GM18505 (cell line): Measurements from ENCODE around the gene RRH.
"Not testable (repeated sequence)": the region's sequence is repeated elsewhere in the genome, so short reads cannot be mapped to it uniquely, and the experiment has no call there.

Experiments
- ATAC-seq: cut with Tn5 transposase; IDR thresholded peaks from one replicate; pipeline ENCODE4 v1.9.1; 2021; ENCODE audit not compliant: unreplicated experiment
- POLR2A ChIP-seq: IDR thresholded peaks from 4 replicates; pipeline ENCODE4 v1.6.1; 2011; ENCODE audit warnings: borderline replicate concordance; ENCODE audit not compliant: insufficient read depth, insufficient read length; ENCODE audit errors: extremely low read depth

The RRH gene, protein sequence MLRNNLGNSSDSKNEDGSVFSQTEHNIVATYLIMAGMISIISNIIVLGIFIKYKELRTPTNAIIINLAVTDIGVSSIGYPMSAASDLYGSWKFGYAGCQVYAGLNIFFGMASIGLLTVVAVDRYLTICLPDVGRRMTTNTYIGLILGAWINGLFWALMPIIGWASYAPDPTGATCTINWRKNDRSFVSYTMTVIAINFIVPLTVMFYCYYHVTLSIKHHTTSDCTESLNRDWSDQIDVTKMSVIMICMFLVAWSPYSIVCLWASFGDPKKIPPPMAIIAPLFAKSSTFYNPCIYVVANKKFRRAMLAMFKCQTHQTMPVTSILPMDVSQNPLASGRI

DNA sequence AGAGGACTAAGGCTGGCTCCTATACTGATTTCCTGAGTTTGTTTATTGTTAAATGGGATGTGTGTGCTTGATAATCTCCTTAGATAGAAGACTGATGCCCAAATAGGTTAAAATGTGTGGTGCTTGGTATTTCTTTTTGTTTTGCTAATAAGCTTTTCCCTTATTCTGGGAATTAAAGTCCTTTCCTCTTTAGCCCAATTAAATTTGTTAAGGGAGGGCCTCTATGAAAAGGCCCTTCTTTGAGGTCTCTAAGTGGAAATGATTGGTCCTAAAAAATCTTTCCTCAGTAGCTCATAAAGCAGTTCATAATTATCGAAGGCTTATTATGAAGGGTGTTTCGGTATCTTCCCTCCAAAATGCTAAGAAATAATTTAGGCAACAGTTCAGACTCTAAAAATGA, at the start of gene RRH:
TSS of gene RRH (plus strand) at position 301 of the 400 bp plus-strand sequence. CDS start at position 357, 56 bp downstream.
- no peak for TF ChIP-seq POLR2A
- no peak for ATAC-seq

DNA sequence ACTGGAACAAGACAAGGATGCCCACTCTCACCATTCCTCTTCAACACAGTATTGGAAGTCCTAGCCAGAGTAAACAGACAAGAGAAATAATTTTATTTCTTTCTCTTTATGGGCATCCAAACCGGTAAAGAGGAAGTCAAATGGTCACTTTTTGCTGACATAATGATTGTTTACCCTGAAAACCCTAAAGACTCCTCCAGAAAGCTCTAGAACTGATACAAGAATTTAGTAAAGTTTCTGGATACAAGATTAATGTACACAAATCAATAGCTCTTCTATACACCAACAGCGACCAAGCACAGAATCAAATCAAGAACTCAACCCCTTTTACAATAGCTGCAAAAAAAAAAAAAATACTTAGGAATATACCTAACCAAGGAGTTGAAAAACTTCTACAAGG, 45.7 kb upstream of the RRH start:
- ATAC-seq: not testable (repeated sequence)

DNA sequence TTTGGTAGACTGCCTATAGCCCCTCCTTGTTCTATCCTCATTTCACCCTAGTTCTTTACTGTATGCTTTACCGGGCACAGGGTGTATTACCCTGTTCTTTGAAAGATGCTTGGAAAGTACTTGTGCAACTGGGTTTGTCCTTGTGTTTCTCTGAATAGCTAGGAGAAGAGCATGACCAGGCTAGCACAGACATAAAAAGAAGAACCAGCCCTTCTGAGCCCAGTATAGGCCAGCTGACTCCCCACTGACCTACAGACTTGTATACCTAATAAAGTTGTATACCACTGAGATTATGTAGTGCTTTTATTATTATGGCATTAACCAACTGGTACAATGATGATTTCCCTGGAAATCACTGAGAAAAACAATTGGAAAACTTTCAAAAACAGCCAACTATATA, 40.9 kb upstream of the RRH start:
- TF ChIP-seq POLR2A: no peak
- ATAC-seq: no peak

DNA sequence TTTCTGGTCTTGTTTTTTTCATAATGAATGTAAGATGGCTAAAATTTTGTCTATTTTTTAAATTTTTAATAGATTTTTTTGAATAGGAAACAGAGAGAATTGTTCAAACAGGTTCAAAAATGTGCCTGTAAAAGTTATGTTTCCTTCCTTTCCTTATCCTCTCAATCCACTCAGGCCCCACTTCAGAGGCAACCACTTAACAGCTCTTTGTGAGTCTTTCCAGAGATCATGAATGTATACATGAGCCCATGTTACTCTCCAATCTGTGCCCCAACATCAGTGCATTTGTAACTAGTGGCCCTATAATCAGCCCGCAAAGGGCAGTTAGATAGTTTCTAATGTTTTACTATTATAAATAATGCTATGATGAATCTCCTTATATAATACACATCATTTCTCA, 40.0 kb upstream of the RRH start:
- no peak for TF ChIP-seq POLR2A
- ATAC-seq: no peak

DNA sequence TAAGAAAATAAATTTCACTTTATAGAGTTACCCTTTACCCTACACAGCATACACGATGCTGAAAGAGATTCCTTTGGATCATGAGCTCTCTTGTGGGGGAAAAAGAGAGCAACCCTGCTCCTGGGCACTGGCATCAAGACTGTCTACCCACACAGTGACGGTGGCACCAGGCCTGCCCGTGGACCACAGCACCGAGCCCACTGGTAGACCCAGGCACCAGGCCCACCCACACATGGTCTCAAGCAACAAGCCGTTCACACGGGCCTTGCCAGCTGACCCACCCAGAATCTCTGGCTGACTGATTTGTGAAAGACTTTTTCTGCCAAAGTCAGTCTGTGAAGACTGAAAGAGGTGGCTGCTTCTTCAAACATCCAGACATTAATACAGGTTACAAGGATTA, 32.7 kb upstream of the RRH start:
- no peak for ATAC-seq
- TF ChIP-seq POLR2A: no peak

DNA sequence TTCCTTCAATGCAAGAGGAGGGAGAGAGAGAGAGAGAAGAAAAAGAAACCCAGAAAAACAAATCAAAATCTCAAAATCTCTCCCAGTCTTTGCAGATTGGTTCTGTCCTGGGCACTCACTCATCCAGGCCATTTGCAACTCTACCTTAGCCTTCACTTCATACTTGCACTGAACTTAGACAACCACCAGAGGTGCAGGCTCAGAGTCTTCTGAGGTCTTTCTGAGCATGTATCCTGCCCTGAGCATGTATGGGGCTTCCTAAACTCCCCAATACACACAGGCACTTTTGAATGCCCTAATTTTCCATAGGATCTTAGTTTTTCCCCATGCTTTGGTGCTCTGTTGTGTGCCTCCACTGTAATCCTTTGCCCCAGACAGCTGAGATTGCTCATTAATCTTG, 28.9 kb upstream of the RRH start:
- ATAC-seq: no peak
- TF ChIP-seq POLR2A: no peak

DNA sequence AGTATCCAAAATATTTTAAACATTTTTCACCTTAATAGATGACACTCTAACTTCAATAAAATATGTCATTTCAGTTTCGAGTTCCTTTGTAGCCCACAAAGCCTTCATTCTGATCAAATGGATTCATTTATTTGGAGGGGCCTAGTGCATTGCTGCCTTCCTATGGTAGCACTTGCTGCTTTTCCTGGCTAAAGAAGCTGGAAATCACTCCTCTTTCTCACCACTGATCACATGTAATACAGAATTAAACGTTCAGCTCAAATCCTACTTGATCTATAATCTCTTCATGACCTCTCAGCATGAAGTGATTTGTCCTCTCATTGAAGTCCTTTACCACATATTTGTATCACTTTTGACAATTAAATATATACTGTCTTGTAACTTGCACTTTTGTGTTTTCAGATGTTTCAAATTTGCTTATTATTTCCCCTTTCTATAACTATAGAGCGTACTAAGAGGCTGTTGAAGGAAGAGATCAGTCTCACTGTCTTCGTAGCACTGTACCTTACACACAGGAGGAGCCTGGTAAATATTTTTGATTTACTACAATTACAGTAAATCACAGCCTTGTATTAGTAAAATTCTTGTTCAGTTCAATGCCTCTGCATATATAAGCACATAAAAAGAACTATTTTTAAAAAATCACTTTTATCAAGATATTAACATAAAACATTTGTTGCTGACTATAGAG, 26.5 kb upstream of the RRH start:
- TF ChIP-seq POLR2A: no peak
- ATAC-seq: no peak

DNA sequence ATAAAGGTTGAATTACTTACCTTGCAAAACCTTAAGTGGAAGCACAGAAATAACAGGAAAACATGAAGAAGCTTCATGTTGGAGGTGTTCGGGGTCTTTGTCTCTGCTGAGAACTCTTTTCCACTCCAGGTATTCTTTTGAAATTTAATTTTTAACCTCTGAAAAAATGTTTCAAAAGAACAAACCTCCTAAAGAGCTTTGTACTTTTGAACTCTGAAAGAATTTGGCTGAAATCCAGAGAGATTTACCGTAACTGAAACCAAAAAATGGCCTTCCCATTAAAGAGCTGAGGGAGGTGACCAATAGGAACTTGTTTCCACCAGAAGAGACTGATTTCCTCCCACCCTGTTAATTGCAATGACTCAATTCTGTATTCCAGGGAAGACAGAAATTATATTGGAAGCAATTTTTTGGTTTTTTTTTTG, 25.9 kb upstream of the RRH start, which contains the start of gene CFI:
TSS of gene CFI (minus strand) at position 105 of the 425 bp plus-strand sequence. CDS start at position 77, 28 bp downstream.
- no peak for ATAC-seq
- TF ChIP-seq POLR2A: no peak

DNA sequence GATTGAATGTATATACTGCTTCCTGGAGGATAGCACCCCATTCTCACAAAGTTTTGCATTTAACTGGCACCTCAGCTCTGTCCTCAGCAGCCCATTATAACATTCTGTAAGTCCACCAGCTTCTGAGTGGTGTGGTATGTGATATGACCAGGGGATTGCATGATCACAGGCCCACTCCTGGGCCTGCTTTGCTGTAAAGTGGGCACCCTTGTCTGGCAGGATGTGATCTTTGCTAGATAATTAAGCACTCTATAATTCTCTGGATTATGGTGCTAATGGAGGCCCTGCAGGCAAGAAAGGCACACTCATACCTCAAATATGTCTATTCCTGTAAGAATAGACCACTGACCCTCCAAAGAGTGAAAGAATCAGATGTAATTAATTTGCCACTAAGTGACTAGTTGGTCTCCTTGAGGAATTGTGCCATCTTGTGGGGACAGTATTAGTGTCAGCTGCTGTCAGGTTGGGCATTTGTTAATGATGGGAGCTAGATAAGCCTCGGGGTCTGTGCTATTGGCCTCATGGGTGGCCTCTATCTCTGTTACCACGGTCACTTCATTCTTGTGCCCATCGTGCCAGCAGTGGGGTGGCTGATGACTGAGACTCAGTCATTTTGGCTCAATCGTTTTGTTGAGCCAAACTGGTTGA, 23.7 kb upstream of the RRH start:
- no peak for TF ChIP-seq POLR2A
- no peak for ATAC-seq

DNA sequence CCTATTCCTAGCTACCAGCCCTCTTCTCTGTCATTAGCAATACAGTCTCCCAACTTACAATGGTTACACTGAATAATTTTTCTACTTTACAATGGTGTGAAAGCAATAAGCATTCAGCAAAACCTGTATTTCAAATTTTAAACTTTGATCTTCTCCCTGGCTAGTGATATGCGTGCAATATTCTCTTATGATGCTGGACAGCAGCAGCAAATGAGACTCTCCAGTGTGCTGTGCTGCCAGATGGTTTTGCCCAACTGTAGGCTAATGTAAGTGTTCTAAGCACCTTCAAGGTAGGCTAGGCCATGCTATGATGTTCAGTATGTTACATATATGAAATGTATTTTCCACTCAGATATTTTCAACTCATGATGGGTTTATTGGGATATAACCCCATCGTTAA, 18.1 kb upstream of the RRH start:
- TF ChIP-seq POLR2A: no peak
- ATAC-seq: no peak

DNA sequence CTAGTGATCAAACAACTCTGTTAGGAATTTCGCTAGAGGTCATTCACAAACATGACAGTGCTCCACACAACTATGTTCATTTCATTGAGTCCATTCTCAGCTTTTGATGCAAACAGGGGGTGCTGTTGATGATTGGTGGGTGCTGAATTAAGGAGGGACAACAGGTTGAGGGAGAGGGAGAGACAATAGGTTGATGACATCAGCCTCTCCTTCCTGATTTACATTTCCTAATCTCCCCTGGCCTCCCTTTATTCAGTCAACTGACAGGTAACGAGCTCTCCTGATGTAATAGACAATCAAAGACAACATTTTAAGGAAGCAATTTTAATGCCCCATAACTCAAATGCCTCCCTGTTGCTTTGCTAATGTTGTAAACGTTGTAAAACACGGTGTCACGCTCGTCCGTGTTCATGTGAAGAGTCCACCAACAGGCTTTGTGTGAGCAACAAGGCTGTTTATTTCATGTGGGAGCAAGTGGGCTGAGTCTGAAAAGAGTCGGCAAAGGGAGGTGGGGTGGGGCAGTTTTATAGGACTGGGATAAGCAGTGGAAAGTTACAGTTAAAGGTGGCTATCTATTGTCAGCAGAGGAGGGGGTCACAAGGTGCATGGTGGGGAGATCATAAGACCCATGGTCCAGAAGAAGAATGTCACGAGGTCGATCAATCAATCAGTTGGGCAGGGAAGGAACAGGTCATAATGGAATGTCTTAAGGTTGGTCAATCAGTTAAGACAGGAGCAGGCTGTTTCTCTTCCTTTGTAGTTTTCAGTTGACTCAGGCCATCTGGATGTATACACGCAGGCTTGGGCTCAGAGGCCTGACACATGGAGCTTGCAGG, 17.0 kb upstream of the RRH start:
- TF ChIP-seq POLR2A: no peak
- ATAC-seq: no peak

DNA sequence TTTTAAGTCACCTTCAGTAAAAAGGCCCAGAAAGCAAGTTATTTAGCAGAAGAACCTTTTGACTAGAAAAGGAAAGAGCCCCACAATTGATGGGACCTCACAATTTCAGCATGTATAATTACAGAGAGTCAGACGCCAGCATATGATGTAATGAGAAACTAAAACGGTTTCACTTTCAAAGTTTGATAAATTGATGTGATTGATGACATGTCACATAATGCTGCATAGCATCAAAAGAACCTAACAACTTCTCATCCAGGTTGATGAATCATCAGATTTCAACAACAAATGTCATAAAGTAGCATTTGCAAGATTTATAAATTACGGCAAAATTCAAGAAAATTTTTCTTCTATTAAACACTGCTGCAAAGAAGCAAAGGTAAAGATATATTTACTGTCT, 16.1 kb upstream of the RRH start:
- TF ChIP-seq POLR2A: no peak
- ATAC-seq: no peak
